ENCODE results near the gene GNLY.

GNLY gene

DNA sequence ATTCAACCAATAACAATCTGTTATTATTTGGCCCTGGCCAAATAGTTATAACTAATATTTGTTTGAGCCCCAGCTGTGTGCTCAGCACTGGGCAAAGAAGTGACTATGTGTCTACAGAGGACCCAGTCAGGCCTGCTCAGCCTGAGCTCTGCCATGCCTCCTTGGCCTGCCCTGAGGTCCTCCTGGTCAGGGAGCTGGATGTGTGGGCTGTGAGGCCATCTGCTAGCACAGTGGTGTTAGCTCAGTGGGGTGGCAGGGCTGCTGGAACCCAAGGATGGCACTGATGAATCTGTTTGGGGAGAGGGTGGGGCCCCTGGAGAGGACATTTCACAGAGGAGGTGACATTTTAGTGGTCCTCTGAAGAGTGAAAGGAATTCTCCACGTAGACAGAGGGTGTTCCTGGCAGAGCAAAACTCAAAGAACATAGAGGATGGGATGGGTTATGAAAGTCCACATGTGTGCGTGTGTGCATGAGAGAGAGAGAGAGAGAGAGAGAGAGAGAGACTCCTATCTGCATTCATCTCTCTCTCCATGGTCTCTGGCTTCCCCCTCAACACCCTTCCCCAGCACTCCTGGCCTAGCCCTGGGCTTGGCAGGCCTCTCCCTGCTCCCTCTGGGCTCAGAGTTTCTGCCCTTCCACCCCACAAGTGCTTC is 38.4 kb downstream of the GNLY start:
- no peak for ATAC-seq
- no peak overlapping the region for H3K4me3 Mint-ChIP-seq
- no peaks in the 10 kb centered on the region for H3K9me3 Mint-ChIP-seq
- H3K36me3 Mint-ChIP-seq, result no peaks in the 10 kb centered on the region
- H3K4me1 Mint-ChIP-seq, result peaks cover 11% of the 10 kb centered on the region
- DNase-seq (ENCODE audit: low spot score in 2 of 2), result no peak
- no peak overlapping the region for H3K27ac Mint-ChIP-seq

DNA sequence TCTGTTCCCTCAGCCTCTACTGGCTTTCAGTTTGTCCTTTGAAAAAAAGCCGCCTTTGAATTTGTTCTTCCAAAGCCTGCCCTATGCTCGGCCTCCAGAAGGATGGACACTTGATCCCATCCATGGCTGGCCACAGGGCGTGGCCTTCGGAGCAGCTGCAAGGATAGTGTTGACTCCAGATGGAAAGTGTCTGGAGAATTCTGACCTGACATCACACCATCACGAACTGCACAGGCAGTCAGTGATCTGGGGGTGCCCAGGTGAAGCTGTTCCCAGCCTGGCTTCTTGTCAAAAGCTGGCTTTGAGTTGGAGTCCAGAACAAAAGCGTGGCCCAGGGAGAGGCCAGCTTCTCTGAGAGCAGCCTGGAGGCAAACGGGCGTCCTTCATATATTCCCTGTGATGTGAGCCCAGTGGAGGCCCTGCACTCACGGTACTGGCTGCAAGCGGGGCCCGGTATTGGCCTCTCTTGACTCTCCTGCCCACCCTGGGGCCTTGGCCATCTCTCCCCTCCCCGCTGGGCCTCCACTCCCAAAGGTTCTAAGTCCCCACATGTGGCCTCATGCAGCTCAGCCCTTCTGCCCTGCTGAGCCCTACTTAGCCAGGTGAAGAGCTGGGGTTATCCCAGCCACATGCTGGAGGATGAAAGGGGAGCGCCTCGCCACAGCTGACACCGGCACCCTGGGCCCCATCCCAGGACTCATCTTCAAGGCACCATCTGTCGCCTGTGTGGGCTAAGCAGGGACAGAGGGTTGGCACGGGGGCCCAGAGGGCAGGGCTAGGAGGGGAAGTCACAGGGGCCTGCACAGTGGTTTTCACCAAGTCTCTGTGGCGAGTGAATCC is 39.2 kb downstream of the GNLY start:
- ATAC-seq, result no peak

DNA sequence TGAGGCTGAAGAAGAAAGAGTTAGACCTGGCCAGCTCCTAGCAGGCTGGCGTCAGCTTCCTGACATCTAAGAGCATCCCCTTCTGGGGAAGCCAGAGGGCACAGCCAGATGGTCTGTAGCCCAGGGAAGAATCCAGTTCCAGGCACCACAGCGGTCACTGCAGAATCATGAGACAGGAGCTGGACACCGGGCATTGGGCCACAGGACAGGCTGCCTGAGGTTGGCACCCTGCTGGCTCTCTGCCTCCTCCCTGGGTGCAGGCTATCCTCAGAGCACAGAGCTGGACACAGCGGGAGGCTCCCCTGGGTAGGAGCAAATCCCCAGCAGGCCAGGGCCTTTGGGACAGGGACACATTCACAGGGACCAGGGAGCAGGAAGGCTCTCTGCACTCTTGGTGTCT is 39.9 kb downstream of the GNLY start:
- Mint-ChIP-seq H3K4me3 (no peak overlapping the region), H3K36me3 (no peaks in the 10 kb centered on the region), H3K4me1 (peaks cover 9% of the 10 kb centered on the region), H3K27ac (no peak overlapping the region), H3K9me3 (no peaks in the 10 kb centered on the region)
- DNase-seq (ENCODE audit: low spot score in 2 of 2) (no peak), ATAC-seq (no peak)

More for the DNA sequence above, 39.2 kb downstream of the GNLY start:
- H3K36me3 Mint-ChIP-seq, result no peaks in the 10 kb centered on the region
- DNase-seq (ENCODE audit: low spot score in 2 of 2), result no peak
- no peak overlapping the region for H3K4me3 Mint-ChIP-seq
- no peaks in the 10 kb centered on the region for H3K9me3 Mint-ChIP-seq
- no peak overlapping the region for H3K27ac Mint-ChIP-seq
- peaks cover 11% of the 10 kb centered on the region for H3K4me1 Mint-ChIP-seq

DNA sequence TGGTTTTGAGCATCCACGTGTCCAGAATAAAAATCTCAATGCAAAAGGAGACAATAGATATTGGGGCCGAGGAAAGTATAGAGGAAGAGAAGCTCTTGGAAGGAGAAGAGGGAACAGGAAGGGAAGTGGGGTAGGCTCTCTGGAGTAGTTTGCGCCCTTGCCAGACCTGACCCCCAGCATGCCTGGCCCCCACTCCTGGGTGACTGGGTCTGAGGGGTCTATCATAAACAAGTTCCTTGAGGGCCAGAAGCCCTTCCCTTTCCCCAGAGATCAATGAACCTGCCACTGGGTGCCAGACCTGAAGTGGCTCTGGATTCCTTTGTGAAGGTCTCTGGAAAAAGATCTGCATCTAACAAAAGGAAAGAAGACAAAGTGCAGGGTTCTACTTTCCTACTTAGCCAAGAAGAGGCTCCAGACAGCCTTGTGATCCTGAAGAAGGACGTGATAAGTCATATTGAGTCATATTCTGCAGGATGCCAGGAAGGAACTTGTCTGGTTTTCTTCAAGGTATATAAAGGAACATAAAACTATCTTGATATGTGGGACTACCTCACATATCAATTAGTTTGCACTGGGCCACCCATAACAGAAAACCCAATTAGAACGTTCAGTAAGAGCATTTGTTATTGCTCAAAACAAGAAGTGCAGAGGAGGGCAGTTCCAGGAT is 40.9 kb downstream of the GNLY start:
- ATAC-seq (no peak), DNase-seq (ENCODE audit: low spot score in 2 of 2) (no peak)
- no peaks in the 10 kb centered on the region for H3K9me3 Mint-ChIP-seq
- no peak overlapping the region for H3K4me3 Mint-ChIP-seq
- no peaks in the 10 kb centered on the region for H3K36me3 Mint-ChIP-seq
- H3K4me1 Mint-ChIP-seq, result no peaks in the 10 kb centered on the region
- no peak overlapping the region for H3K27ac Mint-ChIP-seq

DNA sequence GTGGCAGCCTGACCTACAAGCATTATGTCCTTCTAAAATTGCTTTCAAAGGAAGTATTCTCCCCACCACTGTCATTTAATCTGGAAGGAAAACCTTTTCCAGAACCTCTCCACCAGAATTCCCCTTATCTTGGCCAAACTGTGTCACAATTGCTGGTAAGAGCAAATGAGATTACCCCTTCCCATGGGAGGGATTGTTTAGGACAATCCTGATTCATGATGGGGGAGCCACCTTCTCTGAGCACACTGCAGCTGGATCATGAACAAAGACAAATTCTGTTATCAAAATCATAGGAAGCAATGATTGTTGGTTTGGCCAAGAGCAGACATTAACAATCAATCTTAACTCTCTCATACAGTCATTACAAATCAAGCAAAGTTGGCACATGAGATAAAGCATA is 41.5 kb downstream of the GNLY start:
- Mint-ChIP-seq H3K27ac (no peak overlapping the region), H3K36me3 (no peaks in the 10 kb centered on the region), H3K4me1 (no peaks in the 10 kb centered on the region), H3K9me3 (no peaks in the 10 kb centered on the region), H3K4me3 (no peak overlapping the region)
- DNase-seq (ENCODE audit: low spot score in 2 of 2) (no peak), ATAC-seq (no peak)

DNA sequence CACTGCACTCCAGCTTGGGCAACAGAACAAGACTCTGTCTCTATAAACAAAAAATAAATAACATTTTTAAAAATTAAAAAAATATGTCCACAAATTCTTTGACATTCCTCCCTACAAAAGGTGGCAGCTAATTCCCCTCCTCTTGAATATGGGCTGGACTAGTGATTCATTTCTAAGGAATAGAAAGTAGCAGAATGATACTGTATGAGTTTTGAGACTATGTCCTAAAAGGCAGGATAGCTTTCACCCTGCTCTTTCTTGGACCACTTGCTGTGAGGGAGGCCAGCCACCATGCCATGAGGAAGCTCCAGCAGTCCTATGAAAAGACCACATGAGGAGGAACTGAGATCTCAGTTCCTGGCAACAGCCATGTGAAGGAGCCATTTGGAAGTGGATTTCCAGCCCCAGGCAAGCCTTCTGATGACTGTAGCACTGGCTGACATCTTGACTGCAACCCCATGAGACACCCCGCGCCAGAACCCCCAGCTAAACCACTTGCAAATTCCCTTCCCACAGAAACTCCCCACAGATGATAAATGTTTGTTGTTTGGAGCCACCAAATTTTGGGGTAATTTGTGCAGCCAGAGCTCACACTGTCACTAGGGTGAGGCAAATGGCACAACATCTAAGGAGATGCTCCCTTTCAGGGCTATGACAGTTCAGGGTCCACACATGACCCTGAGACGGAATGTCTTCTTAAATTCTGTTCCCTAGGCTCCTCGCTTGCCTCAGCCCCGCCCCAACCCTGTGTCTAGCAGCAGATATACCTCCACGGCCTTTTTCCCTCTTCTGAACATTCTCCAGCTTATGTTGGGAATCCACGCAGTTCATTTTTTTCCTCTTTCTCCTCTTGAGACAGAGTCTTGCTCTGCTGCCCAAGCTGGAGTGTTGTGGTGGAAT is 42.5 kb downstream of the GNLY start:
- DNase-seq (ENCODE audit: low spot score in 2 of 2) (no peak), ATAC-seq (no peak)
- Mint-ChIP-seq H3K36me3 (no peaks in the 10 kb centered on the region), H3K27ac (no peak overlapping the region), H3K9me3 (no peaks in the 10 kb centered on the region), H3K4me3 (no peak overlapping the region), H3K4me1 (peaks cover 4% of the 10 kb centered on the region)

DNA sequence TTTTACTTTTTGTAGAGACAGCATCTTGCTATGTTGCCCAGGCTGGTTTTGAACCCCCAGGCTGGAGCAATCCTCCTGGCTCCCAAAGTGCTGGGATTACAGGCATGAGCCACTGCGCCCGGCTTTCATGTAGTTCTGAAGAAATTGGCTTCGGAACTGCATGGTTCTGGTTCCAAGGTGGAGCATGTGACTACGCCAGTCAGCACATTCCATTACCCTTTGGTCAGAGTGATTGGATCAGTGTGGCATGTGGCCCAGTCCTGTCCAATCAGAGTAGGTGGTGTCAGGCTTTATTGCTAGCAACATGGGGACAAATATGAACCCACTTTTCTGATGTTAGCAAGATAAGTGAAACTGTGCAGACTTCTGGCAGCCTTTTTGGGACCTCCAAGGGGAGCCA is 43.3 kb downstream of the GNLY start:
- ATAC-seq, result no peak
- no peak for DNase-seq (ENCODE audit: low spot score in 2 of 2)
- H3K4me3 Mint-ChIP-seq, result no peak overlapping the region
- H3K36me3 Mint-ChIP-seq, result no peaks in the 10 kb centered on the region
- peaks cover 11% of the 10 kb centered on the region for H3K4me1 Mint-ChIP-seq
- no peaks in the 10 kb centered on the region for H3K9me3 Mint-ChIP-seq
- no peak overlapping the region for H3K27ac Mint-ChIP-seq

DNA sequence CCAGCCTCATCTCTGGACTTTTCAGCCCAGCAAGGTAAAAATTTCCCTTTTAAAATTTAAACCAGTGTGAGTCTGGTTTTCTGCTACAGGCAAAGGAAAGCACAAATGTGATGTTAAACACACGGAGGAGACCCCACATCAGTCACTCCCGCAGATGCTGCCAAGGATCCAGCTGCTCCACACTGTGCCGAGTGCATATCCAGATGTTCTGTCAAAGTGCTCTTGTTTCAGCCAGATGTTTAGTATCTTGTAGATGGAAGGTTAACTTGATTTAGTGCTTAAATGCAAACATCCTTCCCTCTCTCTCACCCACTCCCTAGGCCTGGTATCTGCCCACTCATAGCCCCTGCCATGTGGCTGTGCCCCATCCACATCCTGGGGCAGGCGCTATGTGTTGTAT is 43.8 kb downstream of the GNLY start:
- no peaks in the 10 kb centered on the region for H3K9me3 Mint-ChIP-seq
- no peaks in the 10 kb centered on the region for H3K36me3 Mint-ChIP-seq
- H3K4me1 Mint-ChIP-seq, result peaks cover 11% of the 10 kb centered on the region

DNA sequence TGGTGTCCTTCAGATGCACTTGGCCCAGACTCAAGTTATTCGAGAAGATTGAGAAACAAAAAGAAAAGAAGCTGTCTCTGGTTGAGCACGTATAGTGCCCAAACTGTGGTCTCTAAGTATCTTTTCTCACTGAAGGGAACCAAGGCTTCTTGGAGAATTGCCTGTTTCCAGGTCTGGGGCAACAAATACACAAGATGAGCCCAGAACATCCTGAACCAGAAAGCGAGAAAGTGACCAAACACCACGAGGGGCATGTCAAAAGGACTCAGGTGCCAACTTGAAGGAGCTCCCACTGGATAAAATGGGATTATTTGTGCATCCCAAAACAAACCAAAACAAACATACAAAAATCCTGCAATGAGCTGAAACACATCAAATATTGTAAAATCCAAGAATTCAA is 46.0 kb downstream of the GNLY start:
- no peak overlapping the region for H3K27ac Mint-ChIP-seq
- peaks cover 11% of the 10 kb centered on the region for H3K4me1 Mint-ChIP-seq
- ATAC-seq (no peak), DNase-seq (ENCODE audit: low spot score in 2 of 2) (no peak)
- H3K9me3 Mint-ChIP-seq, result no peaks in the 10 kb centered on the region
- no peaks in the 10 kb centered on the region for H3K36me3 Mint-ChIP-seq
- H3K4me3 Mint-ChIP-seq, result no peak overlapping the region

More for the DNA sequence above, 43.8 kb downstream of the GNLY start:
- H3K27ac Mint-ChIP-seq, result no peak overlapping the region
- ATAC-seq (no peak), DNase-seq (ENCODE audit: low spot score in 2 of 2) (no peak)
- H3K4me3 Mint-ChIP-seq, result no peak overlapping the region

DNA sequence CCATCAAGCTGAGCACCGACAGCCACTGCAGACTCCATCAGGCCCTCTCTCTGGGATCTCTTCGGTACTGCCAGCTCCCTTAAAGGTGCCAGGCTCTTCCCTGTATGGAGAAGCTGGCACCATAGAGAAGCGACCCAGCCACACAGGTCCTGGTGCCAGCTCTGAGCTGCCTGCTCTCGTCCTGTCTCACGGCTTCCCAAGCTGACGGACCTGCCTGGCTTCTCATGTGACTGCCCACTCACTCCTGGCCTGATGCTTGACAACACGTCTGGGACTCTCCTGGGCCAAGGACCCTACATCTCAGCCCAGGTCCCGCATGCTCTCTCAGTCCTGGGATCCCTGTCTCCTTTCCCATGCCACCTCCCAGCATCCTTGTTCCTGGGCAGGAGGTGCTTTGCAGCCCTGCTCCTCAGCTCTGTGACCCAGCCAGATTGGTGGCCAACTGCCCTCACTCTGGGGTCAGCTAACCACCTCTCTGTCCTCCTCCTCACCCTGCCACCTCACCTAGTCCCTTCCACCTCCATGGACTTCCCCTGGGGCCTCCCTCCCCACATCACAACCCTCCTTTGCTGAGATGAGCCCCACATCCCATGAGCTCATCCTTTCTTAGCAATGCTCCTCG is 47.2 kb downstream of the GNLY start:
- no peak overlapping the region for H3K27ac Mint-ChIP-seq
- no peaks in the 10 kb centered on the region for H3K36me3 Mint-ChIP-seq
- no peak overlapping the region for H3K4me3 Mint-ChIP-seq
- ATAC-seq, result no peak
- H3K9me3 Mint-ChIP-seq, result no peaks in the 10 kb centered on the region
- no peak for DNase-seq (ENCODE audit: low spot score in 2 of 2)
- peaks cover 11% of the 10 kb centered on the region for H3K4me1 Mint-ChIP-seq

DNA sequence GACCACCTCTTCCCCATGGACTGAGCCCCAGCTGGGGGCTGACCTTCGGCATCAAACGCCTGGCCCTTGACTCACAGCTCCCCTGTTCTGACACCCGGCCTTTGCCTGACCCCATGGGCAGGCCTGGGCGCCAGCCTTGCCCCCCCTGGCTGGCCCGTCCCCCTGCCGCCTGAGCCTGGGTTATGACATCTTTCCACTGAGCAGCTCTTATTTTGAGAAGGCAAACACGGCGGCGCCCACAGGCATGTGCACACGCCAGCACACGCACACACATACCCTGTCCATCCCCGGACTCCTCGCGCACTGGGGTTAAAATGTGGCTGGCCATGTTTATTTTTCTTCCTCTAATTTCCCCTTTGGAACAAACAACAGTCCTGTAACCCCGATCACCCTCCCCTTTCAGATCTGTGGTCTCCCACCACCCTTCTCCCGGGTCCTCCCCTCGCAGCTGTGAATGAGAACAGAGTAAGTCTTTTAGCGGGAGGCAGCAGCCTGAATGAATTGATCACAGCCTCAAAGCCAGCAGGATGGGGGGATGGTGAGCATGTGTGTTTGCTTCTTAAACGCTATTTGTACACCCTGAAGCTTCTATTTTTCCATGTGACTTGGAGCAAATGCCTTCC is 47.8 kb downstream of the GNLY start:
- H3K36me3 Mint-ChIP-seq, result no peaks in the 10 kb centered on the region
- peaks cover 11% of the 10 kb centered on the region for H3K4me1 Mint-ChIP-seq
- no peak for DNase-seq (ENCODE audit: low spot score in 2 of 2)
- no peak for ATAC-seq
- no peak overlapping the region for H3K27ac Mint-ChIP-seq
- H3K9me3 Mint-ChIP-seq, result no peaks in the 10 kb centered on the region
- H3K4me3 Mint-ChIP-seq, result no peak overlapping the region

DNA sequence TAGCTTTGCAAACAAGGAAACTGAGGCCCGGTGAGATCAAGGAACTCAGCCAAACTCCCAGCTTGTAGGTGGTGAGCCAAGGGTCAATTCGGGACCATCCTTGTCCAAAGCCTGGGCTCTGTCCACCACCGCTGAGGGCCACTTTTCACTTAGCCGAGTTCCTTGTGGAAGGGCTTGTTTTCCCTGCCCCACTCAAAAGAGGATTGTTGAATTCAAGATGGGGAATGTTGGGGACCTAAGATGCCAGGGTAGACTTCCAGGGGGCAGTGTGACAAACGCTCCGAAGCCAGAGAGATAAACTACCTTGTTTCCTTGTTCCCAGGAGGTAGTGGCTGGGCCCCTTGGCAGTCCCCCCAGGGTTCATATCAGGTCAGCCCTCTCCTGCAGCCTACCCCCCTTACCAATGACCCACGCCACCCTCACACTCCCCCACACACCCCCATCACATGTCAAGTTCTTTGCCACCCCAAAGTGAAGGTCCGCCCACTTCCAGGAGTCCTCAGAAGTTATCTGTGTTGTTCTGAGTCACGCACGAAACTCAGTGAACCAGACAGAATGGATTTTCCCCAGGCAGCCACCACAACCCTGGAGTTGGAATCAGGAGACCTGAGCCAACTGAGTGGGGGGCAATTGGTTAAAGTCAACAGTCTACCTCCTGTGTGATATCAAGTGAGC is 49.3 kb downstream of the GNLY start:
- Mint-ChIP-seq H3K9me3 (no peaks in the 10 kb centered on the region), H3K36me3 (no peaks in the 10 kb centered on the region), H3K4me1 (peaks cover 11% of the 10 kb centered on the region), H3K4me3 (no peak overlapping the region), H3K27ac (no peak overlapping the region)
- ATAC-seq (no peak), DNase-seq (ENCODE audit: low spot score in 2 of 2) (no peak)

DNA sequence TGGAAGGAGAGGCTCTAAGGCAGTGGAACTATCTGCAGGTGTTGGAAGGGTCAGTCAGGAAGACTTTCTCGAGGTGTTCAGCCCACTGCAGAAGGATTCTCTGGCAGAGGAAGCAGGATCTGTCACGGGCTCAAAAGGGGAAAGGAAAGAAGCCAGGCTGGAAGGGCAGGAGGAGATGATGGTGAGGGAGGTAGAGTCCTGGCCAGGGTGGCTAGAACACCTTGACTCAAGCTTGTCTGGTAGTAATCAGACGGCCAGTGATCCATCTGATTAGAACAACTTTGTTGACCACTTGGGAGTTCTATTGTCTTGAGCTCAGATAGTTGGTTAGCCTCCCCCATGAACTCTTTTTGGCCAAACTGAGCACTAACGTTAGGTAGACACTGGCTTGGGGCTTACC is 49.9 kb downstream of the GNLY start:
- Mint-ChIP-seq H3K36me3 (no peaks in the 10 kb centered on the region), H3K4me1 (peaks cover 11% of the 10 kb centered on the region), H3K4me3 (no peak overlapping the region), H3K27ac (no peak overlapping the region), H3K9me3 (no peaks in the 10 kb centered on the region)
- ATAC-seq (no peak), DNase-seq (ENCODE audit: low spot score in 2 of 2) (no peak)

Measured in stimulated activated effector memory CD8-positive, alpha-beta T cell treated with anti-CD3 and anti-CD28 coated beads, Interleukin-12 subunit alpha, Interleukin-12 subunit beta, amount 100 ng/mL, for 72 hours (primary cell).